Panc1 (cell line): ENCODE data around the gene PLEKHH2. TPM values are rescaled to one million over a fixed set of nuclear protein-coding genes. Genes with fewer than 3 reads are reported as not detected.

Experiments
- ATAC-seq: fragments of 200-7000 bp; cut with Tn5 transposase; 2 replicates; pipeline ENCODE4 v1.9.1; 2020; ENCODE audit warnings: mild to moderate bottlenecking, moderate library complexity
- BruUV-seq: library from RNA; stranded (reverse); fragments of 400-500 nt; replicated peaks from 2 replicates; lab custom pipeline; 2021; lab: Mats Ljungman, UMichigan
- CTCF ChIA-PET: fragments of 300-600 bp; sonication (Branson Sonifier 250); formaldehyde crosslinking; loops from one replicate; lab custom pipeline; 2022; ENCODE audit warnings: antibody characterized with exemption; lab: Charles Lee
- POLR2A ChIA-PET: fragments of 300-600 bp; sonication (Branson Sonifier 250); formaldehyde crosslinking; loops from one replicate; lab custom pipeline; 2022; ENCODE audit warnings: antibody characterized with exemption; lab: Charles Lee
- DNase-seq: peaks from one replicate; pipeline ENCODE4 v3.0.0-alpha.2; 2010; ENCODE audit warnings: low read depth, low spot score
- H3K27ac ChIP-seq: 2 replicates; pipeline ENCODE4 v1.5.1; 2011; ENCODE audit warnings: mild to moderate bottlenecking, low read length, inconsistent platforms
- H3K27me3 ChIP-seq: fragments of 200-500 bp; sonication (Bioruptor generic); 2 replicates; pipeline ENCODE4 v1.6.0; 2014; ENCODE audit warnings: low read length, inconsistent platforms; ENCODE audit not compliant: control insufficient read depth, insufficient read depth
- H3K36me3 ChIP-seq: fragments of 200-500 bp; sonication (Bioruptor generic); 2 replicates; pipeline ENCODE4 v1.5.1; 2014; ENCODE audit warnings: inconsistent platforms, mild to moderate bottlenecking, low read length, moderate library complexity; ENCODE audit not compliant: control insufficient read depth, insufficient read depth
- H3K4me1 ChIP-seq: 2 replicates; pipeline ENCODE4 v1.5.1; 2011; ENCODE audit warnings: inconsistent platforms, mild to moderate bottlenecking, low read length, moderate library complexity; ENCODE audit not compliant: control insufficient read depth, insufficient read depth
- H3K4me3 ChIP-seq, 2 experiments: 2 replicates each; pipeline ENCODE4 v1.5.1; 2011 to 2012; ENCODE audit warnings: low read depth in 2 of 2, low read length in 2 of 2, mild to moderate bottlenecking in 2 of 2, inconsistent platforms in 1 of 2, moderate library complexity in 1 of 2
- H3K9me3 ChIP-seq: fragments of 200-500 bp; sonication (Bioruptor generic); 2 replicates; pipeline ENCODE4 v1.5.1; 2014; ENCODE audit warnings: low read depth, mild to moderate bottlenecking, inconsistent platforms, low read length, moderate library complexity; ENCODE audit not compliant: control insufficient read depth, insufficient read depth
- POLR2AphosphoS5 ChIP-seq: IDR thresholded peaks from 2 replicates; pipeline ENCODE4 v1.6.1; 2012; ENCODE audit warnings: mild to moderate bottlenecking, low read depth, low read length, moderate library complexity
- SIN3A ChIP-seq: IDR thresholded peaks from 2 replicates; pipeline ENCODE4 v1.6.1; 2012; ENCODE audit warnings: low read depth, mild to moderate bottlenecking, low read length, moderate library complexity, borderline replicate concordance; ENCODE audit not compliant: insufficient read depth
- TCF7L2 ChIP-seq: IDR thresholded peaks from 2 replicates; pipeline ENCODE4 v1.6.1; 2011; ENCODE audit warnings: mild to moderate bottlenecking, low read depth, low read length, inconsistent platforms
- in situ Hi-C: cut with HindIII; loops from 2 replicates; pipeline ENCODE4 v1.10.0; 2016; ENCODE audit warnings: low sequenced_read_pairs, low pct_unique_long_range_greater_than_20kb
- intact Hi-C: fragments of 100-400 bp; cut with micrococcal nuclease; formaldehyde crosslinking; loops from one replicate; pipeline ENCODE4 v1.10.0; 2022; ENCODE audit not compliant: unreplicated experiment
- total RNA-seq: library from RNA; stranded (reverse); gene quantifications from one replicate; pipeline ENCODE4 v1.2.1, GENCODE V29; 2021; ENCODE audit not compliant: unreplicated experiment
- TF ChIP-seq, protein P1 (sequence below): fragments of 450-650 bp; IDR thresholded peaks from 2 replicates; pipeline ENCODE4 v1.5.1; 2017; ENCODE audit warnings: mild to moderate bottlenecking
- TF ChIP-seq, protein P2 (sequence below), 2 experiments: IDR thresholded peaks; 2 replicates each; pipeline ENCODE4 v1.6.1; 2011 to 2012; ENCODE audit warnings: low read depth in 2 of 2, control low read depth in 1 of 2, low read length in 1 of 2, mild to moderate bottlenecking in 1 of 2, moderate library complexity in 1 of 2; ENCODE audit not compliant: insufficient read depth in 1 of 2

The PLEKHH2 gene
- total RNA-seq, 1 experiment from 2014 or later: 15.0 TPM

DNA sequence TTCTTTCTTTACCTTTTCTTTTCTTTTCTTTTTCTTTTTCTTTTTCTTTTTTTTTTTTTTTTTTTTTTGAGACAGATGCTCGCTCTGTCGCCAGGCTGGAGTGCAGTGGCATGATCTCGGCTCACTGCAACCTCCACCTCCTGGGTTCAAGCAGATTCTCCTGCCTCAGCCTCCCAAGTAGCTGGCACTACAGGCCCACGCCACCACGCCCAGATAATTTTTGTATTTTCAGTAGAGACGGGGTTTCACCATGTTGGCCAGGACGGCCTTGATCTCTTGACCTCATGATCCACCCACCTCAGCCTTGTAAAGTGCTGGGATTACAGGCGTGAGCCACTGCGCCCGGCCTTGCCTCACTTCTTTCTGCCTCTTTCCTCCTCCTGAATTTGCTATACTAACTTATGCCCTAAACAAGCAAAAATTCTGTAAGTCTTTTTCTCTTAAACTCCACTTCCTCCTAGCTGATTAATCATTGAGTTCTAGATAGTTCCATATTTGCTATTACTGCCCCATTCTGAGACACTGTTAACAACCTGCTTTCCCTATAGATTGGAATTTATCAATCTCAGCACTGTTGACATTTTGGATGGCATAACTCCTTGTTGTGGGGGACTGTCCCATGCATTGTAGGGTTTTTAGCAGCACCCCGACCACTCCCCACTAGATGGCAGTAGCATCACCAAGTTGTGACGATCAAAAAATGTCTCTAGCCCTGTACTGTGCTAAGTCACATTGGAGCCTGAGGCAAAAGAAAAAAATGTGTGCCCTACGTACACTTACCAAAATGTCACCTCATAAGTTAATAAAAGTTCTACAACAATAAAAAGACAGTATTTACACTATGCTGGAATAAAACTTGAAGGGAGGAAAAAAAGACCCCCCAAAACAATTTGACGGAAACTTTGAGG, 24.8 kb upstream of the PLEKHH2 start:
- Histone ChIP-seq H3K27me3 (no peaks in the 10 kb centered on the region), H3K36me3 (no peaks in the 10 kb centered on the region), H3K27ac (peak overlapping the region; percentile 52), H3K9me3 (no peaks in the 10 kb centered on the region), H3K4me3 (no peak overlapping the region), H3K4me1 (peaks cover 5% of the 10 kb centered on the region)
- CTCF ChIA-PET: no interaction called here
- DNase-seq: peak; percentile 64
- in situ Hi-C loops: no loop called here
- no TSS peak for BruUV-seq
- POLR2A ChIA-PET: no interaction called here
- ATAC-seq: peak; percentile 95
- intact Hi-C loops: loop anchor here (10.0 kb wide), 1 partner anchor 163 kb away; the partner anchor contains the start of gene DYNC2LI1
- TF ChIP-seq, protein P1, sequence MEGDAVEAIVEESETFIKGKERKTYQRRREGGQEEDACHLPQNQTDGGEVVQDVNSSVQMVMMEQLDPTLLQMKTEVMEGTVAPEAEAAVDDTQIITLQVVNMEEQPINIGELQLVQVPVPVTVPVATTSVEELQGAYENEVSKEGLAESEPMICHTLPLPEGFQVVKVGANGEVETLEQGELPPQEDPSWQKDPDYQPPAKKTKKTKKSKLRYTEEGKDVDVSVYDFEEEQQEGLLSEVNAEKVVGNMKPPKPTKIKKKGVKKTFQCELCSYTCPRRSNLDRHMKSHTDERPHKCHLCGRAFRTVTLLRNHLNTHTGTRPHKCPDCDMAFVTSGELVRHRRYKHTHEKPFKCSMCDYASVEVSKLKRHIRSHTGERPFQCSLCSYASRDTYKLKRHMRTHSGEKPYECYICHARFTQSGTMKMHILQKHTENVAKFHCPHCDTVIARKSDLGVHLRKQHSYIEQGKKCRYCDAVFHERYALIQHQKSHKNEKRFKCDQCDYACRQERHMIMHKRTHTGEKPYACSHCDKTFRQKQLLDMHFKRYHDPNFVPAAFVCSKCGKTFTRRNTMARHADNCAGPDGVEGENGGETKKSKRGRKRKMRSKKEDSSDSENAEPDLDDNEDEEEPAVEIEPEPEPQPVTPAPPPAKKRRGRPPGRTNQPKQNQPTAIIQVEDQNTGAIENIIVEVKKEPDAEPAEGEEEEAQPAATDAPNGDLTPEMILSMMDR: peak; percentile 90
- TF ChIP-seq POLR2AphosphoS5: no peak

DNA sequence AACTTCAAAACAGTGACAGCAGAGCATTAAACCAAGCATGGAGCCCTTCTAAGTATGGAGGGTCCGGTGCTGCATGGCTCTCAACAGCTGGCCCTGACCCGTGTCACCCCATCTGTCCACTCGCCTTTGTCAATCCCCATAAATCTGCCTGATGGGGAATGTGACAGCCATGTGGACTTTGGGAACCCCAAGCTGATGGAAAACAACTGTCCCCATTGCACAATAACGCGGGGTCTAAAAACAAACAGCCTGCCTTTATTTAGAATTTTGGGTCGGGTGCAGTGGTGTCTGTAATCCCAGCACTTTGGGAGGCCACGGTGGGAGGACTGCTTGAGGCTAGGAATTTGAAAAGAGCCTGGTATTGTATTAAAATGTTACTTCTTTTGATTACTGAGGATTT, 24.1 kb upstream of the PLEKHH2 start:
- DNase-seq (no peak), ATAC-seq (no peak)
- intact Hi-C loops: loop anchor here (10.0 kb wide), 1 partner anchor 162 kb away; the partner anchor contains the start of gene DYNC2LI1
- TF ChIP-seq TCF7L2: no peak
- TF ChIP-seq, protein P1: no peak
- TF ChIP-seq, protein P2, sequence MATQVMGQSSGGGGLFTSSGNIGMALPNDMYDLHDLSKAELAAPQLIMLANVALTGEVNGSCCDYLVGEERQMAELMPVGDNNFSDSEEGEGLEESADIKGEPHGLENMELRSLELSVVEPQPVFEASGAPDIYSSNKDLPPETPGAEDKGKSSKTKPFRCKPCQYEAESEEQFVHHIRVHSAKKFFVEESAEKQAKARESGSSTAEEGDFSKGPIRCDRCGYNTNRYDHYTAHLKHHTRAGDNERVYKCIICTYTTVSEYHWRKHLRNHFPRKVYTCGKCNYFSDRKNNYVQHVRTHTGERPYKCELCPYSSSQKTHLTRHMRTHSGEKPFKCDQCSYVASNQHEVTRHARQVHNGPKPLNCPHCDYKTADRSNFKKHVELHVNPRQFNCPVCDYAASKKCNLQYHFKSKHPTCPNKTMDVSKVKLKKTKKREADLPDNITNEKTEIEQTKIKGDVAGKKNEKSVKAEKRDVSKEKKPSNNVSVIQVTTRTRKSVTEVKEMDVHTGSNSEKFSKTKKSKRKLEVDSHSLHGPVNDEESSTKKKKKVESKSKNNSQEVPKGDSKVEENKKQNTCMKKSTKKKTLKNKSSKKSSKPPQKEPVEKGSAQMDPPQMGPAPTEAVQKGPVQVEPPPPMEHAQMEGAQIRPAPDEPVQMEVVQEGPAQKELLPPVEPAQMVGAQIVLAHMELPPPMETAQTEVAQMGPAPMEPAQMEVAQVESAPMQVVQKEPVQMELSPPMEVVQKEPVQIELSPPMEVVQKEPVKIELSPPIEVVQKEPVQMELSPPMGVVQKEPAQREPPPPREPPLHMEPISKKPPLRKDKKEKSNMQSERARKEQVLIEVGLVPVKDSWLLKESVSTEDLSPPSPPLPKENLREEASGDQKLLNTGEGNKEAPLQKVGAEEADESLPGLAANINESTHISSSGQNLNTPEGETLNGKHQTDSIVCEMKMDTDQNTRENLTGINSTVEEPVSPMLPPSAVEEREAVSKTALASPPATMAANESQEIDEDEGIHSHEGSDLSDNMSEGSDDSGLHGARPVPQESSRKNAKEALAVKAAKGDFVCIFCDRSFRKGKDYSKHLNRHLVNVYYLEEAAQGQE (IDR thresholded peaks at IDR 0.05; ENCODE audit: insufficient read depth in 1 of 2, low read depth in 2 of 2, low read length in 1 of 2): no peak
- TF ChIP-seq SIN3A: no peak
- no peak for TF ChIP-seq POLR2AphosphoS5
- Histone ChIP-seq H3K27me3 (no peaks in the 10 kb centered on the region), H3K9me3 (no peaks in the 10 kb centered on the region), H3K4me3 (no peak overlapping the region), H3K27ac (peak overlapping the region; percentile 52), H3K4me1 (peaks cover 5% of the 10 kb centered on the region), H3K36me3 (no peaks in the 10 kb centered on the region)
- no TSS peak for BruUV-seq
- in situ Hi-C loops: no loop called here
- POLR2A ChIA-PET: no interaction called here
- CTCF ChIA-PET: no interaction called here
